HepG2 (cell line): ENCODE measurements around the gene IQCC. TPM values are rescaled to one million over a fixed set of nuclear protein-coding genes. Genes with fewer than 3 reads are reported as not detected.

Experiments
- AHR ChIP-seq: IDR thresholded peaks from 2 replicates; pipeline ENCODE4 v1.6.1; 2018; ENCODE audit warnings: missing genetic modification reagents, missing compliant biosample characterization
- GRHL1 ChIP-seq: sonication (generic); formaldehyde crosslinking; conservative IDR thresholded peaks from 2 replicates; pipeline ENCODE4 v1.8.0; 2022; ENCODE audit warnings: missing genetic modification reagents
- NFATC3 ChIP-seq: sonication (generic); formaldehyde crosslinking; IDR thresholded peaks from 2 replicates; pipeline ENCODE4 v1.5.1; 2020; ENCODE audit warnings: mild to moderate bottlenecking, missing genetic modification reagents
- PHF8 ChIP-seq: sonication (generic); formaldehyde crosslinking; IDR thresholded peaks from 2 replicates; pipeline ENCODE4 v1.5.0; 2020; ENCODE audit warnings: missing genetic modification reagents
- POLR2G ChIP-seq: fragments of 200-400 bp; formaldehyde crosslinking; IDR thresholded peaks from 2 replicates; pipeline ENCODE4 v1.6.1; 2018; ENCODE audit warnings: mild to moderate bottlenecking, low read depth, low read length, moderate library complexity
- SIN3A ChIP-seq: IDR thresholded peaks from 2 replicates; pipeline ENCODE4 v1.6.1; 2011; ENCODE audit warnings: low read depth, mild to moderate bottlenecking, control low read depth, low read length, borderline replicate concordance
- SIX1 ChIP-seq: sonication (generic); formaldehyde crosslinking; IDR thresholded peaks from 2 replicates; pipeline ENCODE4 v1.4.0; 2020; ENCODE audit warnings: missing genetic modification reagents, borderline replicate concordance
- TARDBP ChIP-seq: sonication (generic); formaldehyde crosslinking; IDR thresholded peaks from 2 replicates; pipeline ENCODE4 v1.8.0; 2022; ENCODE audit warnings: mild to moderate bottlenecking, missing genetic modification reagents
- TCF7L2 ChIP-seq: IDR thresholded peaks from 2 replicates; pipeline ENCODE4 v1.6.1; 2011; ENCODE audit warnings: mild to moderate bottlenecking, low read depth, low read length, moderate library complexity
- ZBTB43 ChIP-seq: sonication (generic); formaldehyde crosslinking; conservative IDR thresholded peaks from 2 replicates; pipeline ENCODE4 v1.4.0; 2020; ENCODE audit warnings: missing genetic modification reagents
- ZFP1 ChIP-seq: IDR thresholded peaks from 2 replicates; pipeline ENCODE4 v1.6.1; 2016
- ZNF143 ChIP-seq: sonication (generic); formaldehyde crosslinking; IDR thresholded peaks from 2 replicates; pipeline ENCODE4 v1.4.0; 2020; ENCODE audit warnings: missing genetic modification reagents
- ZNF337 ChIP-seq: sonication (generic); formaldehyde crosslinking; IDR thresholded peaks from 2 replicates; pipeline ENCODE4 v1.5.1; 2020; ENCODE audit warnings: missing genetic modification reagents, low read depth, mild to moderate bottlenecking, borderline replicate concordance
- ZNF547 ChIP-seq: sonication (generic); formaldehyde crosslinking; IDR thresholded peaks from 2 replicates; pipeline ENCODE4 v1.5.1; 2020; ENCODE audit warnings: mild to moderate bottlenecking, missing genetic modification reagents
- ZNF816 ChIP-seq: sonication (generic); formaldehyde crosslinking; IDR thresholded peaks from 2 replicates; pipeline ENCODE4 v1.8.0; 2022; ENCODE audit warnings: missing genetic modification reagents, mild to moderate bottlenecking, borderline replicate concordance
- ZNF878 ChIP-seq: sonication (generic); formaldehyde crosslinking; IDR thresholded peaks from 2 replicates; pipeline ENCODE4 v1.8.1; 2023; ENCODE audit warnings: mild to moderate bottlenecking, missing genetic modification reagents, moderate library complexity
- ZZZ3 ChIP-seq: sonication (generic); formaldehyde crosslinking; IDR thresholded peaks from 2 replicates; pipeline ENCODE4 v1.4.0; 2020; ENCODE audit warnings: missing genetic modification reagents, mild to moderate bottlenecking, borderline replicate concordance
- polyA plus RNA-seq, 8 experiments: library from polyadenylated mRNA; depleted of rRNA in 3 of 8; stranded (reverse) in 7 of 8; unstranded in 1 of 8; fragments of >200 nt; fragmentation: Illumina TruSeq in 4 of 8; extraction: Trizol in 4 of 8; gene quantifications; 2 replicates each; pipeline versions ENCODE4 v1.2.1 to v1.2.3, GENCODE V29; 2011 to 2016; ENCODE audit warnings: low read depth in 4 of 8, missing spikeins in 1 of 8, mixed read lengths in 1 of 8; ENCODE audit not compliant: insufficient read depth in 1 of 8
- total RNA-seq, 5 experiments: library from RNA; depleted of rRNA; stranded (reverse); fragments of >200 nt; fragmentation: Illumina TruSeq; extraction: Trizol; gene quantifications; 2 replicates each; pipeline ENCODE4 v1.2.3, GENCODE V29; 2016; ENCODE audit warnings: low read depth in 1 of 5
- TF ChIP-seq, protein P1 (sequence below): sonication (generic); formaldehyde crosslinking; IDR thresholded peaks from 2 replicates; pipeline ENCODE4 v1.9.0; 2021; ENCODE audit warnings: missing genetic modification reagents, borderline replicate concordance
- TF ChIP-seq, protein P2 (sequence below): IDR thresholded peaks from 2 replicates; pipeline ENCODE4 v1.6.1; 2016; ENCODE audit warnings: missing compliant biosample characterization, missing genetic modification reagents, borderline replicate concordance
- TF ChIP-seq, protein P3 (sequence below): sonication (generic); formaldehyde crosslinking; IDR thresholded peaks from 2 replicates; pipeline ENCODE4 v1.8.0; 2022; ENCODE audit warnings: mild to moderate bottlenecking, missing genetic modification reagents
- TF ChIP-seq, protein P4 (sequence below): sonication (generic); formaldehyde crosslinking; IDR thresholded peaks from 2 replicates; pipeline ENCODE4 v1.8.0; 2022; ENCODE audit warnings: missing genetic modification reagents, low read depth, mild to moderate bottlenecking, borderline replicate concordance

The IQCC gene
- total and polyA plus RNA-seq, 2 of the 13 experiments (the other 11 are each of a cell fraction or from before 2014, with no cell fraction given), result 1.7 to 3.0 TPM

DNA sequence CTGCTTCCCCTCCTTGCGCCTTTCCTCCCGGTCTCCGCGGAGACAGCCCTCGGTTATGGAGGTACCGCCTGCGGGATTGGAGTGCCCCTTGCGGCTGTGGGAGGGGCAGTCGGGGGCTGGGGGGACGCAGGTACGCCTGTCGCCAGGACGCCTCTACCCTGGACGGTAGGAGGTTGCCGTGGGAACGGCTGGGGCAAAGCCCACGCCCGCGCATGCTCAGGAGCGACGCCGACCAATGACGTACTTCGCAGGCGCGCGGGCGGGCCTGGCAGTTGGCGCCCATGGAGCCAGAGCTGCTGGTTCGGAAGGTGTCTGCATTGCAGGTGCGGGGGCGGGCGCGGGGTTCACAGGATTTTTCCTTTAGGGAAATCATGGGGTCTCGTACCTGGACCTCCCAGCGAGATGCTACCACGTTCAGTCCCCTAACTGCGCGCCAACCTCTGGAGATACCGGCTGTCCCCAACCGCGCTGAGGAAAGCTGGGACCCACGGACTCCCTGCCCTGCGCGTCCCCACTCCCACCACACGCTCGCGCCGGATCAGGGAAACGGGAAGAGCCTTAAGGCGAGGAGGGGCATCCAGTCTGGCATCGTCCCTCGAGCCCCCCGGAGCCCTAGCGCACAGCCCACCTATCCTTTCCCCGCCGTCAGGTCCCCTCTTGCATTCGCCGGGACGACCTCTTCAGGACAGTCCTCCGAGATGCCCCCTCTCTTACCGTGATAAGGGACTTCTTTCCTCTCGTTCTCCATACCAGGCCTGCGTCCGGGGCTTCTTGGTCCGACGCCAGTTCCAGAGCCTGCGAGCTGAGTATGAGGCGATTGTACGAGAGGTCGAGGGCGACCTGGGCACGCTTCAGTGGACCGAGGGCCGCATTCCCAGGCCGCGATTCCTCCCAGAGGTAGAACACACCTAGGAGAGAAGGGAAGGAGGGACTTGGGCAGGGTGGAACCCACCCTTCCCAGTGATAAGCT, at the start of gene IQCC (continued):
- TF ChIP-seq POLR2G (peak; percentile 82), ZNF143 (no peak), ZZZ3 (CRISPR knock-in tag) (no peak), GRHL1 (no peak), TARDBP (CRISPR knock-in tag) (peak; percentile 56; the same call in 1 of the 2 replicates), ZNF337 (no peak), SIN3A (peak; percentile 82; the same call in 1 of the 2 replicates), SIX1 (CRISPR knock-in tag) (no peak), ZNF547 (CRISPR knock-in tag) (peak; percentile 70; the same call in 1 of the 2 replicates), NFATC3 (no peak), ZFP1 (CRISPR knock-in tag) (no peak; the same call in 1 of the 2 replicates), ZNF816 (no peak), AHR (CRISPR knock-in tag) (peak; percentile 47; the same call in 1 of the 2 replicates), ZBTB43 (CRISPR knock-in tag) (no peak), TCF7L2 (no peak), PHF8 (peak; percentile 70; the same call in 1 of the 2 replicates), ZNF878 (no peak)
- TF ChIP-seq, protein P1, sequence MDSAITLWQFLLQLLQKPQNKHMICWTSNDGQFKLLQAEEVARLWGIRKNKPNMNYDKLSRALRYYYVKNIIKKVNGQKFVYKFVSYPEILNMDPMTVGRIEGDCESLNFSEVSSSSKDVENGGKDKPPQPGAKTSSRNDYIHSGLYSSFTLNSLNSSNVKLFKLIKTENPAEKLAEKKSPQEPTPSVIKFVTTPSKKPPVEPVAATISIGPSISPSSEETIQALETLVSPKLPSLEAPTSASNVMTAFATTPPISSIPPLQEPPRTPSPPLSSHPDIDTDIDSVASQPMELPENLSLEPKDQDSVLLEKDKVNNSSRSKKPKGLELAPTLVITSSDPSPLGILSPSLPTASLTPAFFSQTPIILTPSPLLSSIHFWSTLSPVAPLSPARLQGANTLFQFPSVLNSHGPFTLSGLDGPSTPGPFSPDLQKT (CRISPR knock-in tag), result no peak
- TF ChIP-seq, protein P2, sequence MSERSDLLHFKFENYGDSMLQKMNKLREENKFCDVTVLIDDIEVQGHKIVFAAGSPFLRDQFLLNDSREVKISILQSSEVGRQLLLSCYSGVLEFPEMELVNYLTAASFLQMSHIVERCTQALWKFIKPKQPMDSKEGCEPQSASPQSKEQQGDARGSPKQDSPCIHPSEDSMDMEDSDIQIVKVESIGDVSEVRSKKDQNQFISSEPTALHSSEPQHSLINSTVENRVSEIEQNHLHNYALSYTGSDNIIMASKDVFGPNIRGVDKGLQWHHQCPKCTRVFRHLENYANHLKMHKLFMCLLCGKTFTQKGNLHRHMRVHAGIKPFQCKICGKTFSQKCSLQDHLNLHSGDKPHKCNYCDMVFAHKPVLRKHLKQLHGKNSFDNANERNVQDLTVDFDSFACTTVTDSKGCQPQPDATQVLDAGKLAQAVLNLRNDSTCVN, result no peak
- TF ChIP-seq, protein P3, sequence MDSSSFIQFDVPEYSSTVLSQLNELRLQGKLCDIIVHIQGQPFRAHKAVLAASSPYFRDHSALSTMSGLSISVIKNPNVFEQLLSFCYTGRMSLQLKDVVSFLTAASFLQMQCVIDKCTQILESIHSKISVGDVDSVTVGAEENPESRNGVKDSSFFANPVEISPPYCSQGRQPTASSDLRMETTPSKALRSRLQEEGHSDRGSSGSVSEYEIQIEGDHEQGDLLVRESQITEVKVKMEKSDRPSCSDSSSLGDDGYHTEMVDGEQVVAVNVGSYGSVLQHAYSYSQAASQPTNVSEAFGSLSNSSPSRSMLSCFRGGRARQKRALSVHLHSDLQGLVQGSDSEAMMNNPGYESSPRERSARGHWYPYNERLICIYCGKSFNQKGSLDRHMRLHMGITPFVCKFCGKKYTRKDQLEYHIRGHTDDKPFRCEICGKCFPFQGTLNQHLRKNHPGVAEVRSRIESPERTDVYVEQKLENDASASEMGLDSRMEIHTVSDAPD (CRISPR knock-in tag), result 0 out of 2 replicates have a peak, but pooled peaks have one; percentile 33
- TF ChIP-seq, protein P4, sequence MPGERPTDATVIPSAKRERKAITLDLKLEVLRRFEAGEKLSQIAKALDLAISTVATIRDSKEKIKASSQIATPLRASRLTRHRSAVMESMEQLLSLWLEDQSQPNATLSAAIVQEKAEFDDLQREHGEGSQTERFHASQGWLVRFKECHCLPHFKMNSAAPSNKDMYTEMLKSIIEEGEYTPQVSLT (CRISPR knock-in tag), result no peak
